ENCODE data around the gene DCAF11.
A peak's percentile ranks its signal among the peaks of the same experiment; 100 is the strongest.

Gene DCAF11

GRCh38 chr14:24114532-24115421, at the start of gene DCAF11, which contains the start of gene NRL (continued):
- TF ChIP-seq, protein P1, sequence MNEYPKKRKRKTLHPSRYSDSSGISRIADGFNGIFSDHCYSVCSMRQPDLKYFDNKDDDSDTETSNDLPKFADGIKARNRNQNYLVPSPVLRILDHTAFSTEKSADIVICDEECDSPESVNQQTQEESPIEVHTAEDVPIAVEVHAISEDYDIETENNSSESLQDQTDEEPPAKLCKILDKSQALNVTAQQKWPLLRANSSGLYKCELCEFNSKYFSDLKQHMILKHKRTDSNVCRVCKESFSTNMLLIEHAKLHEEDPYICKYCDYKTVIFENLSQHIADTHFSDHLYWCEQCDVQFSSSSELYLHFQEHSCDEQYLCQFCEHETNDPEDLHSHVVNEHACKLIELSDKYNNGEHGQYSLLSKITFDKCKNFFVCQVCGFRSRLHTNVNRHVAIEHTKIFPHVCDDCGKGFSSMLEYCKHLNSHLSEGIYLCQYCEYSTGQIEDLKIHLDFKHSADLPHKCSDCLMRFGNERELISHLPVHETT (tag by site-specific recombination; IDR thresholded peaks at IDR 0.05) = no peak
- TF ChIP-seq ZNF37A (tag by site-specific recombination; IDR thresholded peaks at IDR 0.05) (no peak), KLF10 (tag by site-specific recombination; IDR thresholded peaks at IDR 0.05) (peak; percentile 100), EGR2 (tag by site-specific recombination; IDR thresholded peaks at IDR 0.05; ENCODE audit: low read depth) (peak; percentile 98), PRDM1 (tag by site-specific recombination; IDR thresholded peaks at IDR 0.05) (peak; percentile 95), ZNF404 (tag by site-specific recombination; IDR thresholded peaks at IDR 0.05) (no peak), KLF9 (tag by site-specific recombination; IDR thresholded peaks at IDR 0.05; ENCODE audit: low read depth) (peak; percentile 99), ZBTB7A (tag by site-specific recombination; IDR thresholded peaks at IDR 0.05; ENCODE audit: low read depth) (peak; percentile 36; the same call in 1 of the 2 replicates), SCRT2 (tag by site-specific recombination; IDR thresholded peaks at IDR 0.05) (no peak), ZNF530 (tag by site-specific recombination; IDR thresholded peaks at IDR 0.05; ENCODE audit: low read depth) (no peak), ZSCAN5A (tag by site-specific recombination; IDR thresholded peaks at IDR 0.05) (no peak), ZNF473 (tag by site-specific recombination; IDR thresholded peaks at IDR 0.05) (no peak), BCL6B (tag by site-specific recombination; IDR thresholded peaks at IDR 0.05) (no peak), ZFHX2 (tag by site-specific recombination; conservative IDR thresholded peaks at IDR 0.05) (peak; percentile 99), PATZ1 (tag by site-specific recombination; IDR thresholded peaks at IDR 0.05) (peak; percentile 92), ZNF610 (tag by site-specific recombination; IDR thresholded peaks at IDR 0.05; ENCODE audit: borderline replicate concordance) (no peak), ZNF341 (tag by site-specific recombination; IDR thresholded peaks at IDR 0.05; ENCODE audit: low read depth) (peak; percentile 100), ZBTB44 (tag by site-specific recombination; IDR thresholded peaks at IDR 0.05) (no peak), FEZF1 (tag by site-specific recombination; IDR thresholded peaks at IDR 0.05) (peak; percentile 75), ZNF280C (tag by site-specific recombination; IDR thresholded peaks at IDR 0.05) (no peak)
- TF ChIP-seq, protein P2, sequence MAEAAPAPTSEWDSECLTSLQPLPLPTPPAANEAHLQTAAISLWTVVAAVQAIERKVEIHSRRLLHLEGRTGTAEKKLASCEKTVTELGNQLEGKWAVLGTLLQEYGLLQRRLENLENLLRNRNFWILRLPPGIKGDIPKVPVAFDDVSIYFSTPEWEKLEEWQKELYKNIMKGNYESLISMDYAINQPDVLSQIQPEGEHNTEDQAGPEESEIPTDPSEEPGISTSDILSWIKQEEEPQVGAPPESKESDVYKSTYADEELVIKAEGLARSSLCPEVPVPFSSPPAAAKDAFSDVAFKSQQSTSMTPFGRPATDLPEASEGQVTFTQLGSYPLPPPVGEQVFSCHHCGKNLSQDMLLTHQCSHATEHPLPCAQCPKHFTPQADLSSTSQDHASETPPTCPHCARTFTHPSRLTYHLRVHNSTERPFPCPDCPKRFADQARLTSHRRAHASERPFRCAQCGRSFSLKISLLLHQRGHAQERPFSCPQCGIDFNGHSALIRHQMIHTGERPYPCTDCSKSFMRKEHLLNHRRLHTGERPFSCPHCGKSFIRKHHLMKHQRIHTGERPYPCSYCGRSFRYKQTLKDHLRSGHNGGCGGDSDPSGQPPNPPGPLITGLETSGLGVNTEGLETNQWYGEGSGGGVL (tag by site-specific recombination; IDR thresholded peaks at IDR 0.05) = no peak
- TF ChIP-seq, protein P3, sequence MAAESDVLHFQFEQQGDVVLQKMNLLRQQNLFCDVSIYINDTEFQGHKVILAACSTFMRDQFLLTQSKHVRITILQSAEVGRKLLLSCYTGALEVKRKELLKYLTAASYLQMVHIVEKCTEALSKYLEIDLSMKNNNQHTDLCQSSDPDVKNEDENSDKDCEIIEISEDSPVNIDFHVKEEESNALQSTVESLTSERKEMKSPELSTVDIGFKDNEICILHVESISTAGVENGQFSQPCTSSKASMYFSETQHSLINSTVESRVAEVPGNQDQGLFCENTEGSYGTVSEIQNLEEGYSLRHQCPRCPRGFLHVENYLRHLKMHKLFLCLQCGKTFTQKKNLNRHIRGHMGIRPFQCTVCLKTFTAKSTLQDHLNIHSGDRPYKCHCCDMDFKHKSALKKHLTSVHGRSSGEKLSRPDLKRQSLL (tag by site-specific recombination; IDR thresholded peaks at IDR 0.05) = no peak
